Osteoblast (primary cell): Measurements from ENCODE around the gene SLC9A2. TPM values are rescaled to one million over a fixed set of nuclear protein-coding genes. Genes with fewer than 3 reads are reported as not detected.
A peak's percentile ranks its signal among the peaks of the same experiment; 100 is the strongest.

ENCODE experiments used
- DNase-seq: peaks from one replicate; pipeline ENCODE4 v3.0.0; 2011; ENCODE audit warnings: low spot score, mixed read lengths; ENCODE audit not compliant: insufficient read length; ENCODE audit errors: missing footprints
- H2AFZ ChIP-seq: 2 replicates; pipeline ENCODE4 v1.6.0; 2011; ENCODE audit warnings: mild to moderate bottlenecking, low read length
- H3K27ac ChIP-seq: 2 replicates; pipeline ENCODE4 v1.5.1; 2011; ENCODE audit warnings: mild to moderate bottlenecking, low read depth, low read length, moderate library complexity
- H3K27me3 ChIP-seq: 2 replicates; pipeline ENCODE4 v1.6.0; 2012; ENCODE audit warnings: mild to moderate bottlenecking, control low read depth, inconsistent platforms, low read length, moderate library complexity; ENCODE audit not compliant: insufficient read depth
- H3K36me3 ChIP-seq: 2 replicates; pipeline ENCODE4 v1.5.1; 2011; ENCODE audit warnings: mild to moderate bottlenecking, low read length, control low read depth, moderate library complexity; ENCODE audit not compliant: insufficient read depth
- H3K4me1 ChIP-seq: 2 replicates; pipeline ENCODE4 v1.5.1; 2011; ENCODE audit warnings: mild to moderate bottlenecking, low read length, control low read depth, moderate library complexity; ENCODE audit not compliant: insufficient read depth
- H3K4me2 ChIP-seq: 2 replicates; pipeline ENCODE4 v1.6.0; 2011; ENCODE audit warnings: mild to moderate bottlenecking, low read length; ENCODE audit not compliant: insufficient read depth
- H3K4me3 ChIP-seq: fragments of 200-600 bp; sonication (generic); 3 replicates; pipeline ENCODE4 v1.5.1; 2012; ENCODE audit warnings: mild to moderate bottlenecking, low read length, inconsistent platforms; ENCODE audit not compliant: insufficient read depth
- H3K79me2 ChIP-seq: 2 replicates; pipeline ENCODE4 v1.6.0; 2012; ENCODE audit warnings: mild to moderate bottlenecking, low read length, control low read depth, inconsistent platforms; ENCODE audit not compliant: insufficient read depth
- H3K9me3 ChIP-seq: 2 replicates; pipeline ENCODE4 v1.5.1; 2011; ENCODE audit warnings: low read depth, low read length, control low read depth
- H4K20me1 ChIP-seq: 2 replicates; pipeline ENCODE4 v1.6.0; 2012; ENCODE audit warnings: mild to moderate bottlenecking, low read length, control low read depth; ENCODE audit not compliant: insufficient read depth
- CTCF ChIP-seq: IDR thresholded peaks from 2 replicates; pipeline ENCODE4 v1.5.1; 2011; ENCODE audit warnings: mild to moderate bottlenecking, low read depth, low read length, moderate library complexity; ENCODE audit errors: extremely low read depth
- total RNA-seq: library from RNA; depleted of rRNA; stranded (reverse); fragments of >200 nt; gene quantifications from 2 replicates; pipeline ENCODE4 v1.2.3, GENCODE V29; 2012

The SLC9A2 gene
- total RNA-seq, 1 donor, result under 0.01 TPM

GRCh38 chr2:102703748-102704147 is 84.4 kb downstream of the SLC9A2 start:
- no peak overlapping the region for H3K27ac ChIP-seq
- H3K9me3 ChIP-seq, result no peaks in the 10 kb centered on the region
- no peaks in the 10 kb centered on the region for H3K36me3 ChIP-seq
- H3K27me3 ChIP-seq, result peaks cover 3% of the 10 kb centered on the region
- no peak overlapping the region for H3K4me3 ChIP-seq
- no peaks in the 10 kb centered on the region for H3K4me1 ChIP-seq
- no peak overlapping the region for H3K4me2 ChIP-seq
- H3K79me2 ChIP-seq, result no peaks in the 10 kb centered on the region
- H2AFZ ChIP-seq, result no peak overlapping the region
- DNase-seq, result no peak
- TF ChIP-seq CTCF, result peak; percentile 41
- H4K20me1 ChIP-seq, result no peaks in the 10 kb centered on the region

GRCh38 chr2:102704531-102704930 is 85.2 kb downstream of the SLC9A2 start:
- Histone ChIP-seq H3K4me3 (no peak overlapping the region), H3K4me2 (no peak overlapping the region), H3K79me2 (no peaks in the 10 kb centered on the region)

GRCh38 chr2:102707796-102708695 is 88.7 kb downstream of the SLC9A2 start:
- Histone ChIP-seq H3K27ac (no peak overlapping the region), H3K9me3 (no peaks in the 10 kb centered on the region), H3K36me3 (no peaks in the 10 kb centered on the region), H3K4me2 (no peak overlapping the region), H2AFZ (no peak overlapping the region), H3K4me3 (no peak overlapping the region), H3K27me3 (peaks cover 5% of the 10 kb centered on the region), H3K79me2 (no peaks in the 10 kb centered on the region), H4K20me1 (no peaks in the 10 kb centered on the region), H3K4me1 (no peaks in the 10 kb centered on the region)
- no peak for TF ChIP-seq CTCF
- DNase-seq, result no peak

More at GRCh38 chr2:102704531-102704930, 85.2 kb downstream of the SLC9A2 start:
- Histone ChIP-seq H3K27ac (no peak overlapping the region), H3K27me3 (peaks cover 3% of the 10 kb centered on the region), H3K9me3 (no peaks in the 10 kb centered on the region), H3K4me1 (no peaks in the 10 kb centered on the region), H4K20me1 (no peaks in the 10 kb centered on the region), H2AFZ (no peak overlapping the region), H3K36me3 (no peaks in the 10 kb centered on the region)
- no peak for TF ChIP-seq CTCF
- no peak for DNase-seq

GRCh38 chr2:102708847-102709559 is 89.7 kb downstream of the SLC9A2 start:
- Histone ChIP-seq H3K27me3 (peaks cover 2% of the 10 kb centered on the region), H2AFZ (no peak overlapping the region), H3K9me3 (no peaks in the 10 kb centered on the region), H4K20me1 (no peaks in the 10 kb centered on the region), H3K4me1 (no peaks in the 10 kb centered on the region), H3K4me3 (no peak overlapping the region), H3K79me2 (no peaks in the 10 kb centered on the region), H3K4me2 (no peak overlapping the region), H3K27ac (no peak overlapping the region), H3K36me3 (no peaks in the 10 kb centered on the region)
- no peak for TF ChIP-seq CTCF
- DNase-seq, result peak; percentile 85
